ENCODE measurements around the gene BBLN. TPM values are rescaled to one million over a fixed set of nuclear protein-coding genes. Genes with fewer than 3 reads are reported as not detected.
"Not testable (repeated sequence)": the region's sequence is repeated elsewhere in the genome, so short reads cannot be mapped to it uniquely, and the experiment has no call there.

BBLN gene
- polyA plus RNA-seq, 3 donors from 2014 or later = 115 to 194 (median 182) TPM

DNA sequence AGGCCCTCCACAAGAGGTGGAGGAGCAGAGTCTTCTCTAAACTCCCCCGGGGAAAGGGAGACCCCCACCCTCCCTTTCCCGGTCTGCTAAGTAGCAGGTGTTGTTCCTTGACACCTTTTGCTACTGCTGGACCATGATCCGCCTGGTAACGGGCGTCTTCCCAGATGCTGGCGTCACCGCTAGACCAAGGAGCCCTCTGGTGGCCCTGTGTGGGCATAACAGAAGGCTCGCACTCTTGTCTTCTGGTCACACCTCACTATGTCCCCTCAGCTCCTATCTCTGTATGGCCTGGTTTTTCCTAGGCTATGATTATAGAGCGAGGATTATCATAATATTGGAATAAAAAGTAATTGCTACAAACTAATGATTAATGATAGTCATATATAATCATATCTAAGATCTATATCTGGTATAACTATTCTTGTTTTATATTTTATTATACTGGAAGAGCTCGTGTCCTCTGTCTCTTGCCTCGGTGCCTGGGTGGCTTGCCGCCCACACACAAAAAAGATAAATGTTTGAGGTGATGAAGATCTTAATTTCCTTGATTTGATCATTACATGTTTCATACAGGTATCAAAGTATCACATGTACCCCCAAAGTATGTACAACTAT, 30.0 kb upstream of the BBLN start:
- DNase-seq = peak; percentile 39 to 47 (median 41)
- peaks cover 30 to 36% of the 10 kb centered on the region in 2 donors for H3K4me1 Mint-ChIP-seq
- not testable (repeated sequence) for H3K9me3 Mint-ChIP-seq, H3K36me3 Mint-ChIP-seq
- peaks cover 9 to 17% (median 9%) of the 10 kb centered on the region in 3 donors for H3K27me3 Mint-ChIP-seq (ENCODE audit: low read depth in 3 of 3)
- H3K27ac Mint-ChIP-seq = peak overlapping the region in 4 of 6 donors; percentile 47 to 89 (median 78)
- peak overlapping the region; percentile 82 to 99 (median 95) for H3K4me3 Mint-ChIP-seq

DNA sequence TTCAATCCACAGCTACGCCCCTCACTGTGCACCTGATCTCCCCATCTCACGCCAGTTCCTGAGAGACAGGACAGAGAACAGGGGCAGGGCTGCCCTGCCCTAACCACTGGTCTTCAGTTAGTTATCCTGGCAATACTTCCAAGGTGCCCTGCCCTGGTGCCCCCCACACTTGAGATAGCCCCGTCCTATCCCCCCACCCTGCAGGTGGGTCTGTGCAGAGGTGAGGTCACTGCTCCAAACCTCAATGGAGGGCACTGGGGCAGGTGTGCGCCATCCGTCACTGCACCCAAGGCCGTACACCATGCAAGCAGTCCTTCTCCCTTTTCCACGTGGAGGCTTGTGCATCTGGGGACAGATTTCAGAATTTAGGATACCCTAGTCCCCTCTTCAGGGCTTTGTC, 29.4 kb upstream of the BBLN start:
- H3K4me1 Mint-ChIP-seq = peaks cover 25 to 31% of the 10 kb centered on the region in 2 donors

DNA sequence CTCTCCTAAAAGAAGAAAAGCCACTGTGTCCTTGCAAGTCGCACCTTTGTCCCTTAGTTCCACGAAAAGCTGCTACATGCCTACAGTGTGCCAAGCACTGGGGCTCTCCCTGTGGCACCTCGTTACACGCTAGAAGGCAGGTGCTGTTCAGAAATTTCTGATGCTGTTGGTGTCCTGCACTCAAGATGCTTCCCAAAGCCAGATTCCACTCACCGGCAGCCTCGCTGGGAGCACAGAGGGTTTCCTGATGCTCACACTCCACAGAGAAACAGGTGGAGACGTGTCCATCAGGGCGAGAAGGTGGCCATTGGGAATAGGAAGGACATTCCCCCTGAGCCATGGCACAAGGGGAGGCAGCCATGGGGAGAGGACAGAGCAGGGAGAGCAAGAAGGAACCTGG, 28.7 kb upstream of the BBLN start:
- not testable (repeated sequence) for H3K27ac Mint-ChIP-seq, H3K36me3 Mint-ChIP-seq, DNase-seq, H3K9me3 Mint-ChIP-seq, H3K4me3 Mint-ChIP-seq
- peaks cover 7 to 16% (median 9%) of the 10 kb centered on the region in 3 donors for H3K27me3 Mint-ChIP-seq (ENCODE audit: low read depth in 3 of 3)
- H3K4me1 Mint-ChIP-seq = peaks cover 18 to 24% of the 10 kb centered on the region in 2 donors

More for the DNA sequence above, 29.4 kb upstream of the BBLN start:
- not testable (repeated sequence) for H3K9me3 Mint-ChIP-seq, H3K36me3 Mint-ChIP-seq, H3K27ac Mint-ChIP-seq, DNase-seq, H3K4me3 Mint-ChIP-seq
- H3K27me3 Mint-ChIP-seq (ENCODE audit: low read depth in 3 of 3) = peaks cover 8 to 16% (median 9%) of the 10 kb centered on the region in 3 donors

DNA sequence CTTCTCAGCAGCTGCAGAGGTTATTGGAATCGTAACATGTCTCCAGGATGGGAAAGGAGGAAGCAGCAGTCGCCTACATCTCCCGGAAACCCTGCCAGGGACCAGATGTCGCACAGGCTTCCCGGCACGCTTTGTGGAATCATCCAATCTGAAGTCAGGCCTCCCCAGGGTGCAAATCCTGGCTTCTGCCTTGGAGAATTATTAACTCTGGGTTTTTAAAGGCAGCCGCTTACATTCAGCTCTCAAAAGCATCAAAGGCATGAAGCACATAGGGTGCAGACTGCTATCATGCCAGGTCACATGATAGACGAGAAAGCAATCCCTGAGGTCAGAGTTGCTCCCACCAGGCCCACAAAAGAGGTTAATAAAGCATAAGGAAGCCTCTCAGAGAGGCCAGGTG, 27.9 kb upstream of the BBLN start:
- H3K36me3 Mint-ChIP-seq, H3K27ac Mint-ChIP-seq, H3K9me3 Mint-ChIP-seq, DNase-seq, H3K4me3 Mint-ChIP-seq: not testable (repeated sequence)
- H3K4me1 Mint-ChIP-seq = peaks cover 16 to 22% of the 10 kb centered on the region in 2 donors
- H3K27me3 Mint-ChIP-seq (ENCODE audit: low read depth in 3 of 3) = peaks cover 7 to 16% (median 9%) of the 10 kb centered on the region in 3 donors

DNA sequence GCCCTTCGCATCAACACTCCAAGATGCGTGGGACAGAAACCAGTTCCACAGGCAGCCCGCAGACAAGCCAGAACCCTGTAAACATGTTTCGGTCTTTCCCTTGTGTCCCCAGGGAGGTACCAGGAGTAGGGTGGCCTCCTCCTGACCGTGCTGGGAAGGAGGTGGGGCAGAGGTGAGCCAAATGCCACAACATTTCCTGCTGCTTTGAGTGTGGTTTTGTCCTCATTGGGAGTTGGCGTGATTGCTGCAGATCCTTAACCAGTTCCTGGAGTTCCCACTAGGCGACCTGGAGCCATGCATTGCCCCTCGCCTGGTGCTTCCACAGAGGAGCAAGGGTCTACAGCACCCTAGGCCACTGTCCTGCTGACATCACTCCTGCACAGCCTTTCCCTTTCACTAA, 24.5 kb upstream of the BBLN start:
- H3K4me3 Mint-ChIP-seq; H3K36me3 Mint-ChIP-seq; H3K27ac Mint-ChIP-seq; H3K9me3 Mint-ChIP-seq; H3K4me1 Mint-ChIP-seq; DNase-seq; H3K27me3 Mint-ChIP-seq (ENCODE audit: low read depth in 3 of 3): not testable (repeated sequence)

DNA sequence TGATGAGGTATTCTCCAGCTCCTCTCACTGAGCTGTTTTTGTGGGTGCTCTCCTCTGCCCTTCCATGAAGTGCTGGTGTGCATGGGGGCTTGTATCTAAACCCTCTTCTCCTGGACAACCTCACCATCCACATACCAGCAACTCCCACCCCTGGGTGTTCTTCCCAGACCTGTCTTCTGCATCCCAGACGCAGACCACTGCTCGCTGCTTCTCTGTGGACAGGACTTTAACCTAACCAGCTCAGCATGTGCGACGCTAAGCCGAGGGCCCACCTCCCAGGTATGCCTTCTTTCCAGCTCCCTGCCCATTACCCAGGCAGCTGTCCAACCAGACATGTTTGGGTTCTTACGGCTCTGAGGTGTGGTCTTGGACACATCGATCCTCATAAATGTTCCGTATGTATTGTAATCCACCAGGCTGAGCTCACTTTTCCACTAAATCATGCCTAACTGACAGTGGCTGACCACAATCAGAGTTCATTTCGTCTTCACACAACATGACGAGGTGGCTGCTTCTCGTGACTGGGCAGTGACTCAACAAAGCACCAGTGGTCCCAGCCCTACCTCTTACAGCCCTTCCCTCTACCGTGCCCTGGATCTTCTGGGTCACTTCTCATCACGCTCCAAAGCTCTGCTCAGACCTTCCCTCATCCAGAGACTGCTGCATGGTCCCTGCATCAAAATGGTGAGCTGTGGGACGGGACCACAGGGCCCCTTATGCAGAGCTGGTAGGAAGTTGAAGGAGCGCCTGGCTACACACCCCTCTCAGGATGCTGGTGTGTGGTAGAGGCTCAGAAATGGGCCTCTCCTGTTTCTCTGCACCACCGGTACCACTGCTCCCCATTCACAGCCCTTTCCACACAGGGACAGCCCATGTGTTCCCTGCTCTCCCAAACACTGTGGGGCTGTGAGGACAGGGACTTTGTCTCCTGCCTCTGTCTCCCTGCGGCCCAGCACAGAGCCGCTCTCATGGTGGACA, 23.0 kb upstream of the BBLN start:
- no peak for DNase-seq
- no peaks in the 10 kb centered on the region for H3K9me3 Mint-ChIP-seq
- no peaks in the 10 kb centered on the region for H3K36me3 Mint-ChIP-seq
- H3K27me3 Mint-ChIP-seq (ENCODE audit: low read depth in 3 of 3) = peaks cover 2 to 3% (median 2%) of the 10 kb centered on the region in 3 donors
- no peak overlapping the region for H3K4me3 Mint-ChIP-seq
- no peaks in the 10 kb centered on the region for H3K4me1 Mint-ChIP-seq
- H3K27ac Mint-ChIP-seq = peak overlapping the region in 1 of 6 donors; percentile 35

DNA sequence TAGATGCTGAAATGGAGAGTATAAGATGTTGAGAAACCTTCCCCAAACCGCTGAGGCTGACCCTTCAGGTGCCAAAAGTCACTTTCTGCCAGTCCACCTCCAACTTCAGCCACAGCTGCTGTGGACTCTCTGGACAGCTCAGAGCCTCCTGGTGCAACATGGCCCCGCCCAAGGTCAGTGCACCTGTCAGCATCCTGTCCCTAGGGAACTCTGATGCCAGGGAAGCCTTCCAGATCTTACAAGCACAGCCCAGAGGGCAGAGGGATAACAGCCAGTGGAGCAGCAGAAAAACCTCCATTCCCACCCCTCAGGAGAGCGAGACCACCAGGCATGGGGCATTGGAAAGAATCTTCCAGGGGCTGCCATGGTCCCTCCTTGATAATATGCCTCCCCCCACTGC, 22.1 kb upstream of the BBLN start:
- Mint-ChIP-seq H3K27ac (no peak overlapping the region), H3K4me3 (no peak overlapping the region), H3K36me3 (no peaks in the 10 kb centered on the region), H3K27me3 (ENCODE audit: low read depth in 3 of 3) (peaks cover 0 to 2% (median 2%) of the 10 kb centered on the region in 3 donors), H3K9me3 (no peaks in the 10 kb centered on the region), H3K4me1 (no peaks in the 10 kb centered on the region)
- no peak for DNase-seq

DNA sequence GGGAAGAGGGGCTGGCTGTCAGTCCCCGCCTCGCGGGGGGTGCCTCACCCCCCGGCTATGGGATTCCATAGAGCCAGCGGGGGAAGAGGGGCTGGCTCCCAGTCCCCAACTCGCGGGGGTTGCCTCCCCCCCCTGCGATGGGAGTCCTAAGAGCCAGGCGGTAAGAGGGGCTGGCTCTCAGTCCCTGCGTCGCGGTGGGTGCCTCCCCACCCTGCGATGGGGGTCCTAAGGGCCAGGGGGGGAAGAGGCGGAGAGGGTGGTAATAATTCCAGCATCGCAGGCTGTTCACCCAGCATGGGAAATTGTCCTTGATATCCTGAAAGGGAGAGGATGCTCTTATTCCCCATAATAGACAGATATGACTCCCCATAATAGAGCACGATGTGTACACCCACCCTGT, 20.4 kb upstream of the BBLN start:
- H3K9me3 Mint-ChIP-seq = no peaks in the 10 kb centered on the region
- DNase-seq = no peak
- H3K4me1 Mint-ChIP-seq = no peaks in the 10 kb centered on the region
- no peaks in the 10 kb centered on the region for H3K36me3 Mint-ChIP-seq
- no peak overlapping the region for H3K4me3 Mint-ChIP-seq
- peaks cover 0 to 2% (median 0%) of the 10 kb centered on the region in 3 donors for H3K27me3 Mint-ChIP-seq (ENCODE audit: low read depth in 3 of 3)
- no peak overlapping the region for H3K27ac Mint-ChIP-seq

DNA sequence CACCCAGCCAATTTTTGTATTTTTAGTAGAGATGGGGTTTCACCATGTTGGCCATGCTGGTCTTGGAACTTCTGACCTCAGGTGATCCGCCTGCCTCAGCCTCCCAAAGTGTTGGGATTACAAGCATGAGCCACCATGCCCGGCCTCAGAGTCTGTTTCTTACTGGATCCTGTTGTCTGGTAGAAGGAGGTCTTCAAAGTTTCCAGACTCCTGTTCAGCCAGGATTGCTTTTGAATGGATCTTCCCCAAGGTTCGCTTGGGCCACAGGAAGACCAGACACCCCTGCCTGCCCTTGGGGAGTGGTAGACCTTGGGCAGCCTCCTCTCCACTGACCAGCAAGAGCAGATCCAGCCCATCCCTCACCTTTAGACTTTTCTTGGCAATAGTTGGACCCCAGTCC, 18.5 kb upstream of the BBLN start:
- Mint-ChIP-seq H3K9me3 (no peaks in the 10 kb centered on the region), H3K36me3 (no peaks in the 10 kb centered on the region), H3K27ac (no peak overlapping the region), H3K4me3 (no peak overlapping the region), H3K4me1 (no peaks in the 10 kb centered on the region), H3K27me3 (ENCODE audit: low read depth in 3 of 3) (peaks cover 0 to 2% (median 0%) of the 10 kb centered on the region in 3 donors)
- no peak for DNase-seq

DNA sequence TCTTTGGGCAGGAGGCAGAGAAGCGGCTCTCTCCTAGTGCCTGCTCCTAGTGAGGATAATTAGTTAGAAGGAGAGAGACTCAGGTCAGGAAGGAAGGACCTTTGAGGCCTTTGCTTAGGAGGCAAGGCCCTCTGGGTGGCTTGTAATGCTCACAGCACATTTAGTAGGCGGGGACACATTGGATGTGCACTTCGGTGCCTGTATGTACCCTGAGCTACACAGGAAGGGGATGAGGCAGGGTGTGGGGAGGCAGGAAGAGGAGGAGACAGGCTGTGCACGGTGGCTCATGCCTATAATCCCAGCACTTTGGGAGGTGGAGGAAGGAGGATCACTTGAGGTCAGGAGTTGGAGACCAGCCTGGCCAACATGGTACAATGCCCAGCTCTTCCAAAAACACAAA, 18.0 kb upstream of the BBLN start:
- H3K36me3 Mint-ChIP-seq = no peaks in the 10 kb centered on the region
- peaks cover 0 to 2% (median 0%) of the 10 kb centered on the region in 3 donors for H3K27me3 Mint-ChIP-seq (ENCODE audit: low read depth in 3 of 3)
- peak overlapping the region in 1 of 6 donors; percentile 56 for H3K27ac Mint-ChIP-seq
- no peaks in the 10 kb centered on the region for H3K4me1 Mint-ChIP-seq
- no peak overlapping the region for H3K4me3 Mint-ChIP-seq
- DNase-seq = no peak
- H3K9me3 Mint-ChIP-seq = no peaks in the 10 kb centered on the region

DNA sequence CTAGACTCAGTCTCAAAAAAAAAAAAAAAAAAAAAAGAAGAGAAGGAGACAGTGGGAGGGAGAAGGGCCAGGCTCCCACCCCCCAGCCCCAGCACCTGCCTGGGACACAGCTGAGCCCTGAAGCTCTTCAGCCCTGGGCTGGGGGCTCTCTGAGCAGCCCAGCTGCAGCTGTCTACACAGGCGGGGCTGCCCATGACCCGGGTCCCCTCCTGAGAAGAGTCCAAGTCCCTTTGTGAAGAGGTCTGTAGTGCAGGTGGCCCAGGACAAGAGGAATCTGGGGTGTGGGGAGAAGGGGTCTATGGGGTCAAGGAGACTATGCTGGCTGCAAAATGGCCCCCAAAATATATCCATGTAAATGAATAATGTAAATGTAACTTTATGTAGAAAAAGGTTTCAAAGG, 17.5 kb upstream of the BBLN start:
- no peak for DNase-seq
- Mint-ChIP-seq H3K4me1 (no peaks in the 10 kb centered on the region), H3K9me3 (no peaks in the 10 kb centered on the region), H3K27me3 (ENCODE audit: low read depth in 3 of 3) (peaks cover 0 to 2% (median 0%) of the 10 kb centered on the region in 3 donors), H3K4me3 (no peak overlapping the region), H3K27ac (no peak overlapping the region), H3K36me3 (no peaks in the 10 kb centered on the region)

DNA sequence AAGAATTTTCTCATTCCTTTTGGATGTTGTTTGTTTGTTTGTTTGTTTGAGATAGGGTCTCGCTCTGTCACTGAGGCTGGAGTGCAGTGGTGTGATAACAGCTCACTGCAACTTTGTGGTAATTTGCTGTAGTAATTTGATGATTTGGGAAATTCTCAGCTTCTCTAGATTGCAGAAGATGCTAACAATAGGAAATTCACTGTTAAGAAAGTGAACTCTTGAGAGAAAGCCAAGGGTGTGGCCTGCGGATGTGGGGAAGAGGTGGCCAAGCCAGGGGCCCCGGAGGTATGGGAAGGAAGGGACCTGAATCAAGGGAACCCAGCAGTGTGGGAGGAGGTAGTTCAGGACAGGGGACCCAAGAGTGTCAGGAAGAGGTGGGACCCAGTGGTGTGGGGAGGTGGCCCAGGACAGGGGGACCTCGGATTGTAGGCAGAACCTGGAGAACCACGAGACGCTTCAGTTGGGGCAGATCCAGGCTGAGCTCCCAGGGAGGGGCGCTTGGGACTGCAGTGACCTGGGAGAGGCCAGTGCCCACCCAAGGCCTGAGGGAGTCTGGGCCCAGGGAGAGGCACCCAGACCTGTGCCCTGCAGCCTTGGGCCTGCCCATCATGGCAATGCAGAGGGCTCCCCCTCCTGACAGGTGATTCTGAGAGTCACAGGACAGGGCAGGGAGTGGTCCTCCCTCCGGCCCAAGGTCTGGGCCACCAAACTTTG, 16.4 kb upstream of the BBLN start:
- H3K4me1 Mint-ChIP-seq = no peaks in the 10 kb centered on the region
- no peak overlapping the region for H3K4me3 Mint-ChIP-seq
- H3K27ac Mint-ChIP-seq = peak overlapping the region in 1 of 6 donors; percentile 13
- no peaks in the 10 kb centered on the region for H3K36me3 Mint-ChIP-seq
- H3K27me3 Mint-ChIP-seq (ENCODE audit: low read depth in 3 of 3) = no peaks in the 10 kb centered on the region
- DNase-seq = no peak
- no peaks in the 10 kb centered on the region for H3K9me3 Mint-ChIP-seq

DNA sequence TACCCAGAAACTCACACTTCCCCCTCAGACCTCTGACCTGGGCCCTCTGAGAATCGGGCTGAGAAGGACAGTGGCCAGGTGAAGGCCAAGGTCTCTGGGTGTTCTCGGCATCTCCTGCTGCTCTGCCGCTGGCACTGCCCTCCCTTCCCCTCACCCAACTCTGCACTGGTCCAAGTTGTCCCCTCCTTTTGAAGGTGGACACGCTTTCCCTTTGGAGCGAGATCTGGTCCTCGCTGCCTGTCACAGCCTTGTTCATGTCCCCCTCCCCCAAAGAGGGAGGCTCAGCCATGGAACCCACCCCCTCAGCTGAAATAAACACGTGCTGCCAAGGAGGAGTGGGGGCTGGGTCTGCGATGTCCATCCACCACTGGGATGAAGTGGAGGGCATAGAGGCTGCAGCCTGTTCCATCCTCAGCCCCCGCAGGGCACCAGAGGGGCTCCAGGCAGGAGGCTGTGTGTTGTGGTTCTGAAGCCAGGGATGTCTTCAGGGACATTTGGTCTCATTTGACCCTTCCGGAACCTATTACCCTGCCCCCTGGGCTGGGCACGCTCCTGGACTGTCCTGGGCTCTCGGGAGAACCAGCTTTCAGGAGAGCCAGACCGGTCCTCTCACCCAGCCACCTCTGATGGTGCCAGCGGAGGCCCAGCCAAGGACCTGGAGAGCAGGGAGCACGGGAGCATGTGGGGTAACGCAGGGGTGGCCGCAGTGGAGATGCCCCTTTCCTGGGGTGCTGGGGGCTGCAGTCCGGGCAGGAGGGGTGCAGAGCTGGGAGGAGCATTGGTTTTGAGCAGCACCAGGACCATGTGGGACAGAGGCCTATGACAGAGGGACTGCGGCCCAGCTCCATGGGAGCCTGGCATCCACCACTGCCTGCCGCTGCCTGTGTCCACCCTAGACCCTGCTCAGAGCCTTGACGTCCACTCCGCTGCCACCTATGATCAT, 15.6 kb upstream of the BBLN start:
- Mint-ChIP-seq H3K27ac (no peak overlapping the region), H3K4me3 (no peak overlapping the region), H3K4me1 (no peaks in the 10 kb centered on the region), H3K27me3 (ENCODE audit: low read depth in 3 of 3) (peaks cover 0 to 3% (median 0%) of the 10 kb centered on the region in 3 donors), H3K36me3 (no peaks in the 10 kb centered on the region), H3K9me3 (no peaks in the 10 kb centered on the region)
- no peak for DNase-seq

Measured in immature natural killer cell (primary cell).